Breast epithelium (tissue), 3 donors: ENCODE results near the gene TEX30.

Source experiments
- CTCF ChIP-seq, 3 donors: fragments of 450-650 bp; IDR thresholded peaks; one replicate each; pipeline ENCODE4 v1.5.1; 2016 to 2017; ENCODE audit warnings: antibody characterized with exemption in 3 of 3, mild to moderate bottlenecking in 3 of 3, moderate library complexity in 3 of 3
- POLR2A ChIP-seq: fragments of 450-650 bp; IDR thresholded peaks from one replicate; pipeline ENCODE4 v1.6.1; 2016; ENCODE audit warnings: antibody characterized with exemption, mild to moderate bottlenecking, moderate library complexity

GRCh38 chr13:102724923-102725322 lies 48.7 kb downstream of the TEX30 start:
- TF ChIP-seq POLR2A (no peak), CTCF (IDR thresholded peaks at IDR 0.05) (peak; percentile 17 to 24 (median 20))
